OCI-LY7 (cell line): ENCODE data around the gene IL15. TPM values are rescaled to one million over a fixed set of nuclear protein-coding genes. Genes with fewer than 3 reads are reported as not detected.

Source experiments
- BruUV-seq: library from RNA; stranded (reverse); fragments of 400-500 nt; replicated peaks from 2 replicates; lab custom pipeline; 2021; lab: Mats Ljungman, UMichigan
- CTCF ChIA-PET: fragments of 300-600 bp; sonication (Branson Sonifier 250); formaldehyde crosslinking; loops from one replicate; lab custom pipeline; 2022; ENCODE audit warnings: antibody characterized with exemption; ENCODE audit not compliant: unreplicated experiment; lab: Charles Lee
- POLR2A ChIA-PET: fragments of 300-600 bp; sonication (Branson Sonifier 250); formaldehyde crosslinking; loops from one replicate; lab custom pipeline; 2022; ENCODE audit warnings: antibody characterized with exemption; lab: Charles Lee
- DNase-seq: peaks from one replicate; pipeline ENCODE4 v3.0.0-alpha.2; 2015; ENCODE audit warnings: low spot score
- H2AFZ ChIP-seq: fragments of 200-600 bp; sonication (generic), shearing (Covaris generic); 2 replicates; pipeline ENCODE4 v1.6.1; 2014; ENCODE audit warnings: mild to moderate bottlenecking, antibody characterized with exemption, low read length, moderate library complexity
- H3K27ac ChIP-seq: fragments of 200-600 bp; sonication (generic); 2 replicates; pipeline ENCODE4 v1.5.1; 2014; ENCODE audit warnings: mixed run types, low read depth, mild to moderate bottlenecking, moderate library complexity, low read length, inconsistent platforms; ENCODE audit not compliant: poor library complexity, severe bottlenecking
- H3K36me3 ChIP-seq: fragments of 200-600 bp; sonication (generic); 2 replicates; pipeline ENCODE4 v1.6.1; 2014; ENCODE audit warnings: mild to moderate bottlenecking, antibody characterized with exemption, low read length, moderate library complexity, mixed read lengths; ENCODE audit not compliant: insufficient read depth
- H3K4me1 ChIP-seq: fragments of 200-600 bp; sonication (generic); 2 replicates; pipeline ENCODE4 v1.5.1; 2014; ENCODE audit warnings: mild to moderate bottlenecking, low read length; ENCODE audit not compliant: insufficient read depth, poor library complexity, severe bottlenecking
- H3K4me2 ChIP-seq: fragments of 200-600 bp; sonication (generic); 2 replicates; pipeline ENCODE4 v1.6.1; 2014; ENCODE audit warnings: mild to moderate bottlenecking, low read length
- H3K4me3 ChIP-seq: fragments of 200-600 bp; sonication (generic); 2 replicates; pipeline ENCODE4 v1.5.1; 2014; ENCODE audit warnings: mild to moderate bottlenecking, low read depth, low read length; ENCODE audit not compliant: poor library complexity, severe bottlenecking
- H3K79me2 ChIP-seq: fragments of 200-600 bp; sonication (generic); 2 replicates; pipeline ENCODE4 v1.6.1; 2016; ENCODE audit warnings: low read depth, mild to moderate bottlenecking, low read length, moderate library complexity, mixed read lengths; ENCODE audit not compliant: insufficient read depth
- H3K9me2 ChIP-seq: fragments of 200-600 bp; sonication (generic); 2 replicates; pipeline ENCODE4 v1.6.1; 2016; ENCODE audit warnings: mild to moderate bottlenecking, low read length, mixed read lengths; ENCODE audit not compliant: insufficient read depth
- H3K9me3 ChIP-seq: fragments of 200-600 bp; sonication (generic); 2 replicates; pipeline ENCODE4 v1.6.1; 2014; ENCODE audit warnings: mild to moderate bottlenecking, mixed run types, low read length, mixed read lengths
- H4K20me1 ChIP-seq: fragments of 200-600 bp; sonication (generic); 2 replicates; pipeline ENCODE4 v1.6.1; 2014; ENCODE audit warnings: mild to moderate bottlenecking, antibody characterized with exemption, low read length, moderate library complexity, mixed read lengths; ENCODE audit not compliant: insufficient read depth
- EZH2phosphoT487 ChIP-seq: fragments of 200-600 bp; sonication (generic); IDR thresholded peaks from 2 replicates; pipeline ENCODE4 v1.6.1; 2018; ENCODE audit warnings: low read depth, borderline replicate concordance, mild to moderate bottlenecking, mixed run types, antibody characterized with exemption, low read length, moderate library complexity, mixed read lengths
- intact Hi-C: fragments of 100-400 bp; cut with micrococcal nuclease; formaldehyde crosslinking; loops from one replicate; pipeline ENCODE4 v1.10.0; 2022; ENCODE audit not compliant: unreplicated experiment
- total RNA-seq, 2 experiments: library from RNA; depleted of rRNA in 1 of 2; stranded (reverse); fragments of >200 nt in 1 of 2; shearing (Covaris generic) in 1 of 2; gene quantifications; 2 replicates each; pipeline ENCODE4 v1.2.3, GENCODE V29; 2014 to 2022
- TF ChIP-seq, protein P1 (sequence below): fragments of 200-600 bp; sonication (generic); conservative IDR thresholded peaks from 2 replicates; pipeline ENCODE4 v1.5.1; 2014; ENCODE audit warnings: mild to moderate bottlenecking, antibody characterized with exemption, low read length, moderate library complexity, mixed read lengths

IL15 gene
- total RNA-seq, 2 experiments from 2014 or later: not detected

DNA sequence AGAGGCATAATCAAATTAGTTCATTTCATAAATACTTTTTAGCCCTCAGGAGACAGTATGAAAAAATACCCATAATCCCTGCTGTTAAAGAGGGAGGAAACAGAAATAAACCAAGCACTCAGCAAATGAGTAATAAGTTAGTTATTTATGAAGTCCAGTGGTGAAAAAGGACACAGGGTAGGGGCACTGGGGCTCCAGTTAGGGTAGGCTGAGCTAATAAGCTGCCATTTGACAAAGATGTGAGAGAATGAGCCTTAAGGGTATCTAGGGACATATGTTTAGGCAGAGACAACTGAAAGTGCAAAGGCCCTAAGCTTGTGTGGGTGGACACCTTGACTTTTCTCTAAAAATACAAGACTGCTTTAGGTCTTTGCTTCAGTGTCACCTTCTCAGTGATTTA, 94.4 kb downstream of the IL15 start:
- TF ChIP-seq, protein P1, sequence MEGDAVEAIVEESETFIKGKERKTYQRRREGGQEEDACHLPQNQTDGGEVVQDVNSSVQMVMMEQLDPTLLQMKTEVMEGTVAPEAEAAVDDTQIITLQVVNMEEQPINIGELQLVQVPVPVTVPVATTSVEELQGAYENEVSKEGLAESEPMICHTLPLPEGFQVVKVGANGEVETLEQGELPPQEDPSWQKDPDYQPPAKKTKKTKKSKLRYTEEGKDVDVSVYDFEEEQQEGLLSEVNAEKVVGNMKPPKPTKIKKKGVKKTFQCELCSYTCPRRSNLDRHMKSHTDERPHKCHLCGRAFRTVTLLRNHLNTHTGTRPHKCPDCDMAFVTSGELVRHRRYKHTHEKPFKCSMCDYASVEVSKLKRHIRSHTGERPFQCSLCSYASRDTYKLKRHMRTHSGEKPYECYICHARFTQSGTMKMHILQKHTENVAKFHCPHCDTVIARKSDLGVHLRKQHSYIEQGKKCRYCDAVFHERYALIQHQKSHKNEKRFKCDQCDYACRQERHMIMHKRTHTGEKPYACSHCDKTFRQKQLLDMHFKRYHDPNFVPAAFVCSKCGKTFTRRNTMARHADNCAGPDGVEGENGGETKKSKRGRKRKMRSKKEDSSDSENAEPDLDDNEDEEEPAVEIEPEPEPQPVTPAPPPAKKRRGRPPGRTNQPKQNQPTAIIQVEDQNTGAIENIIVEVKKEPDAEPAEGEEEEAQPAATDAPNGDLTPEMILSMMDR: no peak
- no peak for TF ChIP-seq EZH2phosphoT487
- no peaks in the 10 kb centered on the region for H3K9me2 ChIP-seq
- POLR2A ChIA-PET: interaction anchor here (0.6 kb wide), 1 partner anchor 707 kb away, joined by 3 read pairs; no protein-coding TSS in a partner anchor

DNA sequence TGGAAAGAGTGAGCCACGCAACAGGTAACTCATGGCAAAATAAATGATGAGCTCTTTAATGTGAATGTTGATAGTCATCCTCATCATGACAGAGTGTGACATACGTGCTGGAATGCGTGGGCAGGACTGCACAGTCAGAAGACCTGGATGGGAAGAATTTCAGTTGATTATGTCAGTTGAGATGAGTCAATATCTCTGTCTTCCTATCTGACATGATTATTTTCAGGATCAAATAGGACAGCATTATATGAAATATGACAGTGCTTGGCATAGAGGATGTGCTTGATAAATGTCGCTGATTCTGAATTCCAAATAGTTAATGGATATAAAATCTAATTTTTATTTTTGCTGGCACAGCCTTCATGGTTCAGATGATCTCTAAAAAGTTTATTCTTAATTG, 95.1 kb downstream of the IL15 start:
- no TSS peak for BruUV-seq
- CTCF ChIA-PET: no interaction called here
- intact Hi-C loops: no loop called here

More for the DNA sequence above, 94.4 kb downstream of the IL15 start:
- H3K36me3 ChIP-seq: no peaks in the 10 kb centered on the region
- H3K9me3 ChIP-seq: no peaks in the 10 kb centered on the region
- DNase-seq: no peak
- no TSS peak for BruUV-seq
- H3K4me1 ChIP-seq: no peaks in the 10 kb centered on the region
- no peak overlapping the region for H3K4me2 ChIP-seq
- no peak overlapping the region for H2AFZ ChIP-seq
- intact Hi-C loops: no loop called here
- H3K79me2 ChIP-seq: no peaks in the 10 kb centered on the region
- CTCF ChIA-PET: no interaction called here
- H3K27ac ChIP-seq: no peak overlapping the region
- no peaks in the 10 kb centered on the region for H4K20me1 ChIP-seq
- no peak overlapping the region for H3K4me3 ChIP-seq

GRCh38 chr4:141739636-141740035, 103.3 kb downstream of the IL15 start:
- no peak overlapping the region for H3K4me2 ChIP-seq
- no peak overlapping the region for H3K4me3 ChIP-seq
- BruUV-seq: no TSS peak
- H3K9me2 ChIP-seq: no peaks in the 10 kb centered on the region
- no peaks in the 10 kb centered on the region for H4K20me1 ChIP-seq
- ChIA-PET CTCF (no interaction called here), POLR2A (no interaction called here)
- DNase-seq: no peak
- TF ChIP-seq, protein P1: no peak
- no peak for TF ChIP-seq EZH2phosphoT487
- H2AFZ ChIP-seq: no peak overlapping the region
- H3K79me2 ChIP-seq: no peaks in the 10 kb centered on the region
- no peaks in the 10 kb centered on the region for H3K4me1 ChIP-seq
- H3K9me3 ChIP-seq: no peaks in the 10 kb centered on the region
- H3K27ac ChIP-seq: no peak overlapping the region
- H3K36me3 ChIP-seq: no peaks in the 10 kb centered on the region
- intact Hi-C loops: no loop called here

More for the DNA sequence above, 95.1 kb downstream of the IL15 start:
- Histone ChIP-seq H3K9me3 (no peaks in the 10 kb centered on the region), H3K79me2 (no peaks in the 10 kb centered on the region), H3K4me1 (no peaks in the 10 kb centered on the region), H3K4me2 (no peak overlapping the region), H2AFZ (no peak overlapping the region), H3K27ac (no peak overlapping the region), H3K4me3 (no peak overlapping the region), H3K9me2 (no peaks in the 10 kb centered on the region), H3K36me3 (no peaks in the 10 kb centered on the region), H4K20me1 (no peaks in the 10 kb centered on the region)
- POLR2A ChIA-PET: no interaction called here
- no peak for DNase-seq
- TF ChIP-seq, protein P1: no peak
- TF ChIP-seq EZH2phosphoT487: no peak
